ENCODE results near the gene CEP104.

The CEP104 gene

DNA sequence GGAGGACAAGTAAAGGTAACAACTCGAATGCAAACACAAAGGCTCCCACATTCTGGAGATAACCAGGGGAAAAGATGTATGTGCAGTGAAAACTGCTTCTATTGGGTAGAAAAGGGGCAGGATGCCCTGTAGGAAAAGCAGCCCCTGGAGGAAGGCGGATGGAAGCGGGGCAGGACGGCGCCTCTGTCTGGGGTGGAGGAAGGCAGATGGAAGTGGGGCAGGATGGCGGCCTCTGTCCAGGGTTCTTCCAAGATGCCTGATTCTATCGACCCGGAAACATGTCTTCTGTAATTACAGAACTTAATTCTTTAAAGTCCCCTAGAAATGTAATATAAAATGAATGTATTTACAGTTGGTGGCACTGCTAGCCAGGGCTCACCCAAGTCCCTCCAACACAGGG is 36.7 kb downstream of the CEP104 start:
- no peak for DNase-seq (ENCODE audit: low spot score)
- H2AFZ ChIP-seq (ENCODE audit: low read length), result no peak overlapping the region
- no peak overlapping the region for H3K9ac ChIP-seq (ENCODE audit: low read depth, low read length, poor library complexity)
- no peak overlapping the region for H2BK120ac ChIP-seq (ENCODE audit: low read depth, low read length)
- no peak overlapping the region for H4K91ac ChIP-seq (ENCODE audit: low read depth, low read length, poor library complexity)
- no peak overlapping the region for H2AK5ac ChIP-seq (ENCODE audit: low read depth, low read length)
- no peak overlapping the region for H4K8ac ChIP-seq (ENCODE audit: low read depth, low read length)
- no peak overlapping the region for H2BK12ac ChIP-seq (ENCODE audit: low read length)
- peaks cover 0 to 8% of the 10 kb centered on the region in 2 donors for H3K4me1 ChIP-seq (ENCODE audit: control insufficient read depth in 2 of 2, insufficient read depth in 1 of 2, low read depth in 1 of 2, low read length in 2 of 2)
- H3K9me3 ChIP-seq (replicated peaks in 1 of 2; ENCODE audit: control insufficient read depth in 2 of 2, insufficient read depth in 1 of 2, low read depth in 1 of 2, low read length in 2 of 2), result no peaks in the 10 kb centered on the region
- H3K27ac ChIP-seq (replicated peaks; ENCODE audit: low read length), result no peak overlapping the region
- no peak overlapping the region for H3K18ac ChIP-seq (ENCODE audit: low read length)
- no peak overlapping the region for H3K4me2 ChIP-seq (ENCODE audit: insufficient read depth, low read length, poor library complexity, severe bottlenecking)
- H3K27me3 ChIP-seq (ENCODE audit: control insufficient read depth in 3 of 3, insufficient read depth in 3 of 3, low read depth in 1 of 3, low read length in 3 of 3), result no peaks in the 10 kb centered on the region
- H2BK15ac ChIP-seq (ENCODE audit: low read length), result no peak overlapping the region
- WGBS, 2 donors (ENCODE audit: extremely low coverage in 2 of 2, insufficient read length in 2 of 2, insufficient replicate concordance in 1 of 2), result no CpG with 5 or more reads among the region's 8 CpGs
- H3K4me3 ChIP-seq (ENCODE audit: low read length in 2 of 2), result no peak overlapping the region
- no peak overlapping the region for H2BK5ac ChIP-seq (ENCODE audit: low read length)
- H3K23ac ChIP-seq (ENCODE audit: low read depth, low read length, poor library complexity), result no peak overlapping the region
- no peak overlapping the region for H3K14ac ChIP-seq (ENCODE audit: low read length)
- no peak overlapping the region for H3K4ac ChIP-seq (ENCODE audit: low read length)
- H3K36me3 ChIP-seq (replicated peaks in 1 of 2; ENCODE audit: control insufficient read depth in 2 of 2, insufficient read depth in 2 of 2, low read length in 2 of 2), result peaks cover 21 to 41% of the 10 kb centered on the region in 2 donors
- H3K79me1 ChIP-seq (ENCODE audit: low read depth, low read length), result no peaks in the 10 kb centered on the region

DNA sequence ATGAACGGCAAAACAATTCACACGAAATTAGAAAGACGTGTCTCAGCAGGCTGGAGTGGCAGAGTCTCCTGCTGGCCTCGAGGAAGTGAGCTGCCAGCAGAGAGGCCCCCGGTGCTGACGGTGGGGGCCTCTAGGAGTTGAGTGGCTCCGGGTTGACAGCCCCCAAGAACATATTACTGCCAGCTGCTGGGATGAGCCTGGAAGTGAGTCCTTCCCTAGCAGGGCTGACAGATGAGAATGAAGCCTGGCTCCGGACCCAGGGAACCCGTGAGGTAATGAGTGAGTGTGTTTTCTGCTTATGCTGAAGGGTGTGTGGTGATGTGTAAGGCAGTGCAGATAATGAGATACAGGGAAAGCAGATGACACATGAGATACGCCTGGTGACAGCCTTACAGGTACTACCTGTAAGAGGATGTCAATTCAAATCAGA is 37.2 kb downstream of the CEP104 start:
- no peak overlapping the region for H3K4me3 ChIP-seq (ENCODE audit: low read length in 2 of 2)
- H2BK15ac ChIP-seq (ENCODE audit: low read length), result no peak overlapping the region
- H3K4me2 ChIP-seq (ENCODE audit: insufficient read depth, low read length, poor library complexity, severe bottlenecking), result no peak overlapping the region
- H4K8ac ChIP-seq (ENCODE audit: low read depth, low read length), result no peak overlapping the region
- no peaks in the 10 kb centered on the region for H3K27me3 ChIP-seq (ENCODE audit: control insufficient read depth in 3 of 3, insufficient read depth in 3 of 3, low read depth in 1 of 3, low read length in 3 of 3)
- no CpG with 5 or more reads among the region's 10 CpGs for WGBS, 2 donors (ENCODE audit: extremely low coverage in 2 of 2, insufficient read length in 2 of 2, insufficient replicate concordance in 1 of 2)
- no peak overlapping the region for H3K27ac ChIP-seq (replicated peaks; ENCODE audit: low read length)
- H3K4me1 ChIP-seq (ENCODE audit: control insufficient read depth in 2 of 2, insufficient read depth in 1 of 2, low read depth in 1 of 2, low read length in 2 of 2), result peaks cover 0 to 8% of the 10 kb centered on the region in 2 donors
- no peak overlapping the region for H3K4ac ChIP-seq (ENCODE audit: low read length)
- no peak overlapping the region for H3K9ac ChIP-seq (ENCODE audit: low read depth, low read length, poor library complexity)
- no peak overlapping the region for H2BK12ac ChIP-seq (ENCODE audit: low read length)
- H3K18ac ChIP-seq (ENCODE audit: low read length), result no peak overlapping the region
- no peak overlapping the region for H2AFZ ChIP-seq (ENCODE audit: low read length)
- H3K14ac ChIP-seq (ENCODE audit: low read length), result no peak overlapping the region
- H2AK5ac ChIP-seq (ENCODE audit: low read depth, low read length), result no peak overlapping the region
- no peak overlapping the region for H2BK5ac ChIP-seq (ENCODE audit: low read length)
- no peak overlapping the region for H3K23ac ChIP-seq (ENCODE audit: low read depth, low read length, poor library complexity)
- H3K79me1 ChIP-seq (ENCODE audit: low read depth, low read length), result no peaks in the 10 kb centered on the region
- H3K36me3 ChIP-seq (replicated peaks in 1 of 2; ENCODE audit: control insufficient read depth in 2 of 2, insufficient read depth in 2 of 2, low read length in 2 of 2), result peaks cover 22 to 43% of the 10 kb centered on the region in 2 donors
- no peak for DNase-seq (ENCODE audit: low spot score)
- H2BK120ac ChIP-seq (ENCODE audit: low read depth, low read length), result no peak overlapping the region
- H4K91ac ChIP-seq (ENCODE audit: low read depth, low read length, poor library complexity), result no peak overlapping the region
- no peaks in the 10 kb centered on the region for H3K9me3 ChIP-seq (replicated peaks in 1 of 2; ENCODE audit: control insufficient read depth in 2 of 2, insufficient read depth in 1 of 2, low read depth in 1 of 2, low read length in 2 of 2)

DNA sequence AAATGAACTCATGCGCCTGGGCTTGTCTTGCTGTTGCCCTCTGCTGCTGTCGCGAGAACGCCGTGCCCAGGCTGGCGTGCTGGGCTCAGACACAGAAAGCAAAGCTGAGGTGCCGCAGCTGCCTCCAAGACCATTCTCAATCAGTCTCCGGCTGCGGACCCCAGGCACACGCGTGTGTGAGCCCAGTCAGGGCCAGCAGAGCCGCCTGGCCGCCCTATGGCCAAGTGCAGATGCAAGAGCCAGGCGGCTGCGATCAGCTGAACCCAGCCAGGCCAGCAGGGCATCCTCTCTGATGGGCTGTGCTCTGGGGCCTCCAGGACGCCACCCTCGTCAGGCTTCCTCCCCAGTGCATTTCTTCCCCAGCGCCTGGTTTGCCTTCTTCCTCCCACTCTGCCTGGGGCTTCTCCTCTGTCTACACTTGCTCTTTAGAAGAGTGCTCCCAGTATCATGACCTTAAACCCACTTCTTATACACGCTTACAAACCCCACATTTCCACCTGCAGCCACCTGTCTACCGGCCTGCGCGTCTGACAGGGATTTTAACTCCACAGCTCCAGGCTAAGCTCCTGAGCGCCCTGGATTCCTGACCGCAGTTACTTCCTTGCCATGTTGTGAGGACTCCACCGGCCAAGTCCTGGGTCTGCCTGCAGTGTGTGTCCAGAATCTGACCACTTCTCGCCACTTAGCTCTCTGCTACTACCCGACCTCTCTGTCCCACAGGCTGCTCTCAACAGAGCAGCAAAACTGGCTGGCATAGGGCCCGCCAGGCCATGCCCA is 39.0 kb downstream of the CEP104 start:
- no peak for DNase-seq (ENCODE audit: low spot score)
- peak overlapping the region; percentile 21 for H3K14ac ChIP-seq (ENCODE audit: low read length)

DNA sequence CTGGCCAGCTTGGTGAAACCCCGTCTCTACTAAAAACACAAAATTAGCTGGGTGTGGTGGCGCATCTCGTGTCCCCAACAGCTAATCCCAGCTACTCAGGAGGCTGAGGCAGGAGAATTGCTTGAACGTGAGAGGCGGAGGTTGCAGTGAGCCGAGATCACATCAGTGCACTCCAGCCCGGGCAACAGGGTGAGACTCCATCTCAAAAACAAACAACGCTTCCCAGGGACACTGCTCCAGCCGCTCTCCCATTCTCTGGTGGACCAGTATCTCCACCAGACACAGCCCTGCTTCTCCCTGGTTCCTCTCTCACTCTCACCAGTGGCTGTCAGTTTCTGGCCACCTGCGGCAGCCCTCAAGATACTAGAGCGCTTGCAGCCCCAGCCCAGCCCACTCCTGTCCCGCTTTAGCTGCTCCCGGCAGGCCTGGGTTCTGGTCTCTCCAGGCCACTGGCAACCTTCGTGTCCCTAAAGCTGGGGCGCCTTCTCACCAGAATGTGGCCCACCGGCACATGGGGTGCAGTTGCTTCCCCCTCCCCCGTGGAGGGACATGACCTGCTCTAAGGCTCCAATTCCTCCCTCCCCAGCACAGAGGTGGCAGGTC is 39.8 kb downstream of the CEP104 start:
- peaks cover 21 to 23% of the 10 kb centered on the region in 2 donors for H3K36me3 ChIP-seq (replicated peaks in 1 of 2; ENCODE audit: control insufficient read depth in 2 of 2, insufficient read depth in 2 of 2, low read length in 2 of 2)
- WGBS, 2 donors (ENCODE audit: extremely low coverage in 2 of 2, insufficient read length in 2 of 2, insufficient replicate concordance in 1 of 2), result no CpG with 5 or more reads among the region's 17 CpGs
- H2BK12ac ChIP-seq (ENCODE audit: low read length), result no peak overlapping the region
- H3K4me2 ChIP-seq (ENCODE audit: insufficient read depth, low read length, poor library complexity, severe bottlenecking), result no peak overlapping the region
- no peak overlapping the region for H2BK5ac ChIP-seq (ENCODE audit: low read length)
- H2AK5ac ChIP-seq (ENCODE audit: low read depth, low read length), result no peak overlapping the region
- H4K91ac ChIP-seq (ENCODE audit: low read depth, low read length, poor library complexity), result peak overlapping the region; percentile 24
- H3K4me3 ChIP-seq (ENCODE audit: low read length in 2 of 2), result no peak overlapping the region
- no peak overlapping the region for H2BK120ac ChIP-seq (ENCODE audit: low read depth, low read length)
- H2BK15ac ChIP-seq (ENCODE audit: low read length), result no peak overlapping the region
- no peak overlapping the region for H2AFZ ChIP-seq (ENCODE audit: low read length)
- H3K9ac ChIP-seq (ENCODE audit: low read depth, low read length, poor library complexity), result no peak overlapping the region
- H4K8ac ChIP-seq (ENCODE audit: low read depth, low read length), result peak overlapping the region; percentile 82
- H3K27ac ChIP-seq (replicated peaks; ENCODE audit: low read length), result no peak overlapping the region
- H3K79me1 ChIP-seq (ENCODE audit: low read depth, low read length), result no peaks in the 10 kb centered on the region
- H3K27me3 ChIP-seq (ENCODE audit: control insufficient read depth in 3 of 3, insufficient read depth in 3 of 3, low read depth in 1 of 3, low read length in 3 of 3), result no peaks in the 10 kb centered on the region
- H3K23ac ChIP-seq (ENCODE audit: low read depth, low read length, poor library complexity), result peak overlapping the region; percentile 80
- DNase-seq (ENCODE audit: low spot score), result no peak
- peaks cover 0 to 2% of the 10 kb centered on the region in 2 donors for H3K9me3 ChIP-seq (replicated peaks in 1 of 2; ENCODE audit: control insufficient read depth in 2 of 2, insufficient read depth in 1 of 2, low read depth in 1 of 2, low read length in 2 of 2)
- H3K4ac ChIP-seq (ENCODE audit: low read length), result peak overlapping the region; percentile 76
- H3K14ac ChIP-seq (ENCODE audit: low read length), result no peak overlapping the region
- no peak overlapping the region for H3K18ac ChIP-seq (ENCODE audit: low read length)
- peaks cover 0 to 8% of the 10 kb centered on the region in 2 donors for H3K4me1 ChIP-seq (ENCODE audit: control insufficient read depth in 2 of 2, insufficient read depth in 1 of 2, low read depth in 1 of 2, low read length in 2 of 2)

More for the DNA sequence above, 39.0 kb downstream of the CEP104 start:
- peak overlapping the region; percentile 80 for H3K23ac ChIP-seq (ENCODE audit: low read depth, low read length, poor library complexity)
- peak overlapping the region; percentile 4 for H3K18ac ChIP-seq (ENCODE audit: low read length)
- H2AK5ac ChIP-seq (ENCODE audit: low read depth, low read length), result no peak overlapping the region
- H2BK12ac ChIP-seq (ENCODE audit: low read length), result no peak overlapping the region
- H3K4ac ChIP-seq (ENCODE audit: low read length), result peak overlapping the region; percentile 76
- H2BK5ac ChIP-seq (ENCODE audit: low read length), result peak overlapping the region; percentile 39
- no CpG with 5 or more reads among the region's 28 CpGs for WGBS, 2 donors (ENCODE audit: extremely low coverage in 2 of 2, insufficient read length in 2 of 2, insufficient replicate concordance in 1 of 2)
- H3K4me1 ChIP-seq (ENCODE audit: control insufficient read depth in 2 of 2, insufficient read depth in 1 of 2, low read depth in 1 of 2, low read length in 2 of 2), result peaks cover 0 to 8% of the 10 kb centered on the region in 2 donors
- no peaks in the 10 kb centered on the region for H3K79me1 ChIP-seq (ENCODE audit: low read depth, low read length)
- no peak overlapping the region for H3K4me2 ChIP-seq (ENCODE audit: insufficient read depth, low read length, poor library complexity, severe bottlenecking)
- peak overlapping the region; percentile 24 for H4K91ac ChIP-seq (ENCODE audit: low read depth, low read length, poor library complexity)
- no peak overlapping the region for H3K27ac ChIP-seq (replicated peaks; ENCODE audit: low read length)
- H2BK120ac ChIP-seq (ENCODE audit: low read depth, low read length), result no peak overlapping the region
- no peak overlapping the region for H3K4me3 ChIP-seq (ENCODE audit: low read length in 2 of 2)
- peak overlapping the region; percentile 82 for H4K8ac ChIP-seq (ENCODE audit: low read depth, low read length)
- no peak overlapping the region for H3K9ac ChIP-seq (ENCODE audit: low read depth, low read length, poor library complexity)
- peaks cover 0 to 2% of the 10 kb centered on the region in 2 donors for H3K9me3 ChIP-seq (replicated peaks in 1 of 2; ENCODE audit: control insufficient read depth in 2 of 2, insufficient read depth in 1 of 2, low read depth in 1 of 2, low read length in 2 of 2)
- peaks cover 27 to 29% of the 10 kb centered on the region in 2 donors for H3K36me3 ChIP-seq (replicated peaks in 1 of 2; ENCODE audit: control insufficient read depth in 2 of 2, insufficient read depth in 2 of 2, low read length in 2 of 2)
- H2AFZ ChIP-seq (ENCODE audit: low read length), result no peak overlapping the region
- no peak overlapping the region for H2BK15ac ChIP-seq (ENCODE audit: low read length)
- no peaks in the 10 kb centered on the region for H3K27me3 ChIP-seq (ENCODE audit: control insufficient read depth in 3 of 3, insufficient read depth in 3 of 3, low read depth in 1 of 3, low read length in 3 of 3)

All from neuronal stem cell (in vitro differentiated cells).